ENCODE data around the gene SP3. TPM values are rescaled to one million over a fixed set of nuclear protein-coding genes. Genes with fewer than 3 reads are reported as not detected.
A peak's percentile ranks its signal among the peaks of the same experiment; 100 is the strongest.

The SP3 gene
- total RNA-seq, 1 experiment from 2014 or later: 67.7 TPM

DNA sequence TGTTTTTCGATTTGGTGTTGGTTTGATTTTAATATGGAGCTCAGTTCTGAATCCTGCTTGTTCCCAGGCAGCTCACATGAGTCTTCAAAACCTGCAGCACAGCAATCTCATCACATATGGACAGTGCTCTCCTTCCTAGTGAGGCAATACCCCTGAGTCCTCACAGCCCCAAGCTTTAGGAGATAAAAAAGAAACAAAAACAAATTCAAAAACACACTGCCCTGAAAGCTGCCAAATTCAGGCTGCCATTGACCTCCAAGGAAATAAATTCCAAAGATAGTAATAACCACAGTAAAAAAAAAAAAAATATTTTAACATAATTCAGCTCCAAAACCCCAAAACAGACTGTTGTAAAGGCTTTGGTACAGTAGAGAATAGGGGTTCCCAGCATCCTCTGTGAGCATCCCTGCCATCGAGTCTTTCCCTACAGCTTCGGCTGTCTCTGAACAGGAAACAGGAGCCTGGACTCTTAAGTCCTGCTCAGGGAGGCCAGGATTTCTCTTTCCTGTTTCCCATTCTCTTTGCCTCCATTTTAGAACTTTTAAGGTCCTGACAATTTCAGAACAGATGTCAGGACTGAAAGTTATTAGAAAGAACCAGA is 14.7 kb upstream of the SP3 start:
- DNase-seq (ENCODE audit: low read depth): no peak
- in situ Hi-C loops (cut with HindIII; ENCODE audit: low pct_unique_long_range_greater_than_20kb, low sequenced_read_pairs): no loop called here

DNA sequence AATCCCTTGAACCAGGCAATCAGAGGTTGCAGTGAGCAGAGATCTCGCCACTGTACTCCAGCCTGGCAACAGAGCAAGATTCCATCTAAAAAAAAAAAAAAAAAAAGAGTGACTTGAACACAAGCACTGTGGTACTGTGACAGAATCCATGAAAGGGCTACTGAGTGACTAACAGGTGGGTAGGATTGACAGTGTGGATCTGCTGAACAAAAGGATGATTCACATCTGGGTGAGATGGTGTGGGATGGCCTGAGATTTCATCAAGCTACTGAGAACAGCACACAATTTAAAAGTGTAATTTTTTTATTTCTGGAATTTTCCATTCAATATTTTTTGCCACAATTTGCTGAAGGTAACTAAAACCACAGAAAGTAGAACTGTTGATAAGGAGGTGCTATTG is 13.3 kb upstream of the SP3 start:
- in situ Hi-C loops (cut with HindIII; ENCODE audit: low pct_unique_long_range_greater_than_20kb, low sequenced_read_pairs): no loop called here
- no peak for DNase-seq (ENCODE audit: low read depth)

DNA sequence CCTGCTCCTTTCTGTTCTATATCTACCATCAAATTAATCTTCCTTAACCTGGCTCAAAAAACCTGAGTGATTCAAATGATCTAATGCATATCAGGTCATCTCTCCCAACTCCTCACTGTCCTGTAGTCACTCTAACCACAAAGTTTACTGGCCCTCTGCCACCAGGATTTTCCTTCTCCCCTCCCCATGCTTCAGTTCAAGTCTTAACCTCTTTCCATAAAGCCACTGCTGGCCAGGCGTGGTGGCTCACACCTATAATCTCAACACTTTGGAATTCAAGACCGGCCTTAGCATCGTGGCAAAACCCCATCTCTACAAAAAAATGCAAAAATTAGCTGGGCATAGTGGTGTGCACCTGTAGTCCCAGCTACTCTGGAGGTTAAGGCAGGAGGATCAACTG is 7.5 kb upstream of the SP3 start:
- in situ Hi-C loops (cut with HindIII; ENCODE audit: low pct_unique_long_range_greater_than_20kb, low sequenced_read_pairs): no loop called here
- peak; percentile 89 for DNase-seq (ENCODE audit: low read depth)

DNA sequence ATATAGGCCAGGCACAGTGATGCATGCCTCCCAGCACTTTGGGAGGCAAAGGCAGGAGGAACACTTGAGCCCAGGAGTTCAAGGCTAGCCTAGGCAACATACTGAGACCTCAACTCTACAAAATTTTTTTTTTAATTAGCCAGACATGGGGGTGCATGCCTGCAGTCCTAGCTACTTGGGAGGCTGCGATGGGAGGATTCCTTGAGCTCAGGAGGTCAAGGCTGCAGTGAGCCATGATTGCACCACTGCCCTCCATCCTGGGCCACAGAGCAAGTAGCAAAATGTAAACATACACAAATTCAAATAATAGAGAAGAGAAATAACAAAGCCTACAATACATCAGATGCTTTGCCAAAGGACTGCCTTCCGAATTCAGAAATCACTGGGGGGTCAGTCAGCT is 7.0 kb upstream of the SP3 start:
- peak; percentile 12 for DNase-seq (ENCODE audit: low read depth)
- in situ Hi-C loops (cut with HindIII; ENCODE audit: low pct_unique_long_range_greater_than_20kb, low sequenced_read_pairs): no loop called here

DNA sequence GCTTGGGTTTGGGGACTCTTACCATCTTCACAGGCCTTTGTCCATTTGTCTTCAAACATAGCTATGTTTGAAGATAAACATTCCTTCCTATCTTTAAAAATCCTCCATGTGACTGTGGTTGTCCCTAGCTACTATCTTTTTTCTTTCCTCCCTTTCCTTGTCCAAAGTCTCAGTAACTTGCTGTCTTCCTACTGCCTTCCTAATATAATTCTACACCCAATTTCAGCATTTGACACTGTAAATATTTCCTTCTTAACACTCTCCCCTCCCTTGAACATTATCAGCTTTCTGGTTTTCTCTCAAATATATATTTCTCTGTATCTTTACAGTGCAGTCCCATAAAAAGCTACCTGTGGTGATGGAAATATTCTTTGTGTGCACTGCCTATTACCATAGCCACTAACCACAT is 5.3 kb upstream of the SP3 start:
- in situ Hi-C loops (cut with HindIII; ENCODE audit: low pct_unique_long_range_greater_than_20kb, low sequenced_read_pairs): no loop called here

DNA sequence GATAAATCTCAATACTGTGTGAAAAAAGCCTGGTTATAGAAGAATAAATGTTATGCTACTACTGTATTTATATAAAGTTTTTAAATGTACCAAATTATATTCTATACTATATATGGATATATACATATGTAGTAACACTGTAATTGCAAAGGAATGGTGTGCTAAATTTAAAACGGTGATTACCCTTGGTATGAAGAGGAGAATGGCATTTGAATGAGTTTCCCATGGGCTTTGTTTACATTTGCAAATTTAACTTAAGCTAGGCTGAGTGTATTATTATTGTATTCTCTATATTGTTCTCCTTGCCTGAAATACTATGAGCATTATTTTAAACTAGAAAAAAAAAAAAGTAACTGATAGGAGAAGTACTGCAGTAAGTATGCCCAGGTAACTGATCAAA is 4.7 kb upstream of the SP3 start:
- in situ Hi-C loops (cut with HindIII; ENCODE audit: low pct_unique_long_range_greater_than_20kb, low sequenced_read_pairs): no loop called here

More for the DNA sequence above, 5.3 kb upstream of the SP3 start:
- DNase-seq (ENCODE audit: low read depth): no peak

DNA sequence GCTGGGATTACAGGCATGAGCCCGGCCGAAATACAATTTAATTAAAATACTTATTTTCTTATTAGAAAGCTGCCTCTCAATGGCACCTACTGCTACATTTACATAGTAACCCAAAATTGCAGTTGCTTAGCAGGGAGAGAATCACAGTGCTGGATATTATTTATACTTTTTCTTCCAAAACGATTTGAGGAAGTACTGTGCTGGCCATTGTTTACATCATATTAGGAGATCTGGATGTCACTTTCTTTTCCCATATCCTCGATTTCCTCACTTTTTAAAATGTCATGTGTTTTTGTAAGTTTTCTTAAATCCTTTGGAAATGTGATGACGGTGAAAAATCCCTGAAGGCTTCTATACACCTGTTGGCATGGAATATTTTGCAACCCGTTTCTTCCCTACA is 3.4 kb upstream of the SP3 start:
- no peak for DNase-seq (ENCODE audit: low read depth)
- in situ Hi-C loops (cut with HindIII; ENCODE audit: low pct_unique_long_range_greater_than_20kb, low sequenced_read_pairs): no loop called here

More for the DNA sequence above, 4.7 kb upstream of the SP3 start:
- DNase-seq (ENCODE audit: low read depth): no peak

DNA sequence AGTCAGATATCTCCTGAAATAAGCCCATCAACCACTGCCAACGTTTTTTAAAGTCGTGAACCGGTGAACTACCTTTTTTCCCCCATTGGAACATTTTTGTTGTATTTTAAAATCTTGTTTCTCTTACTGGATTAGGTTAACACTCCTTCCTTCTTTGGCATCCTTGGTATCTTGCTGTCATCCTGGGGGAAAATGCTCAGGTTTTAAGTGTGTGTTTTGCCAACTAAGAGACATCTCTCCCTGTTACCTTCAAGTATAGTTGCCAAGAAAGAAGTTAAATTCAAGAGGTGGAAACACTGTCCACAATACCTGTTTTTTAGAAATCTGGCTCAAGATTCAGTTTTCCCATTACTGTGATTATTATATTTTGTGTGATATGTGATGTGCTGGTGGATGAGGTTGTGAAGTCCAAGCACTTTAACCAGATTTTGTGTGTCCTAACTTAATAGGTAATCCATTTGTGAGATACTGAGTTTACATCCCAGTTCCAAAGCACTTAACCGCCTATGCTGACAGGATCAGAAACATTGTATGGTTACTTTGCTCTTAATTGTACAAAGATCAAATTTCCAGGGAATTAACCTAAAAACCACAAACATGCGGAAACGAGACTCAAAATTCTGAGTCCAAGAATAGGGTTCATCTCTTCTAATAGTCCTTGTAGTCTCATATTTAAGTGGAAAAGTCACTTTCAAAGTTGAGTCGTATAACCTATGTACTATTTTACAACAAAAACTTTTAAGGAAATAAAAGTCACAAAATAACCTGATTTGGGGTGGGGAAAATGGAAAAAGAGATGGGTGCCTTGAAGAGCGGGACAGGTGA is 1.3 kb upstream of the SP3 start:
- DNase-seq (ENCODE audit: low read depth): peak; percentile 89
- in situ Hi-C loops (cut with HindIII; ENCODE audit: low pct_unique_long_range_greater_than_20kb, low sequenced_read_pairs): no loop called here

DNA sequence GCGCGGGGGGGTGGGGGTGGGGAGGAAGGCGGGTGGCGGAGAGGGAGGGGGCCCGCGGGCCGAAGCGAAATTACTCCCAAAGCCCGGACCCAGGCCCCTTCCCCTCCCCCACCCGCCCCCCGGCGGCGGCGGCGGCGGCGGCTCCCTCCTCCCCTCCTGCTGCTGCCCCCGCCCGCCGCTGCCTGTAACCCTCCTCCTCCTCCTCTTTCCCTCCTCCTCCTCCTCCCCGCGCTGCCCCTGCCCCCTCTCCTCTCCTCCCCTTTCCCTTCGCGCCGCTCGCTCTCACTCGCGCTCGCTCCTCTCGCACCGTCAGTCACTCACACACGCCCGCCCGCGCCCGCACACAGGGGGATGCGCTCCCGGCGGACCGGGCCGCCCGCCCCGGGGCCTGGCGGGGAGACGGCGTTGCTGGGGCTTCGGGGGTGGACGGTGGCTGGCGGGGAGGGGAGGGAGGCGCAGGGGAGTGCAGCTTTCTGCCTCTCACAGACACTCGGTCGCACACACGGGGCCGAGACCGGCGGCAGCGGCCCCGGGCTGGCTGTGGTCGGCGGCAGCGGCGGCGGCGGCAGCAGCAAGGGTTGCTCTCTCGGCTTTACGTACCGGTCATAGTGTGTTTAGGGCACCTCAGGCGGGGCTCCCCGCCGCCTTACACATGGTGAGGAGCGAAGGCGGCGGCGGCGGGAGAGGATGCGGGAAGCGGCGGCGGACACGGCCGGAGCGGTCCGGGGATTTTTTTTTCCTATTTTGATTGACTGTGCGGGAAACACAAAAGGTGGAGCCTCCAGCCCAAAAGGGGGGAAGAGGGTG is 405 bp downstream of the SP3 start:
- peak; percentile 80 for DNase-seq (ENCODE audit: low read depth)
- in situ Hi-C loops (cut with HindIII; ENCODE audit: low pct_unique_long_range_greater_than_20kb, low sequenced_read_pairs): no loop called here

DNA sequence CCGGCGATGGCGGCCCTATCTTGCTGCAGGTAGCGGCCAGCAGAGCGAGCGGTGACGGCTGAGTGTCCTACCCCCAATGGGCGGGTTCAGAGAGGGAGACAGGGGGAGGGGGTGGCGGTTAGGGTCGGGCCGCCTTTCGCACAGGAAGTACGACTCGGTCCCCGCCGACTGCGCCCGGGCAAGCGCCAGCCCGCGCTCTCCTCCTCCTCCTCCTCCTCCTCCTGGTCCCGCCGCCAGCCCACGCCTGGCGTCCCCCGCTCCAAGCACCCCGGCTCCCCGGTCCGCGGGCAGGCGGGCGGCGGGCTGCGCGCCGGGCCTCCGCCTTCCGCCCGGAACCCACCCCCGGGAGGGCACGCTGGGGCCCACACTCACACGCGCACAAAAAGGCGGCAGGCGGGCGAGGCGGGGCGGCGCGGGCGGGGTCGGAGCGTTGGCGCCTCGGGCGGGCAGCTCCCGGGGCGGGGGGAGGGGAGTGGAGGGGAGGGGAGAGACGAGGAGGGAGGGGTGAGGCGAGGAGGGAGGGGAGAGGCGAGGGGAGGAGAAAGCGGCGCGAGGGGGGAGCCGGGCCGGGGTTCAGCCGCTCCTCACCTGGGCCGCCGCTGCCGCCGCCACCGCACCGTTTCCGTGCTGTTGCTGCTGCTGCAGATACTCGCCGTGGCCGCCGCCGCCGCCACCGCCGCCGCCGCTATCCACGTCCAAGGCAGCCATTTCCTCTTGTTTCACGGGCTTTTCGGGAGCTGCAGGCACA is 1.2 kb downstream of the SP3 start:
- in situ Hi-C loops (cut with HindIII; ENCODE audit: low pct_unique_long_range_greater_than_20kb, low sequenced_read_pairs): no loop called here
- peak; percentile 96 for DNase-seq (ENCODE audit: low read depth)

DNA sequence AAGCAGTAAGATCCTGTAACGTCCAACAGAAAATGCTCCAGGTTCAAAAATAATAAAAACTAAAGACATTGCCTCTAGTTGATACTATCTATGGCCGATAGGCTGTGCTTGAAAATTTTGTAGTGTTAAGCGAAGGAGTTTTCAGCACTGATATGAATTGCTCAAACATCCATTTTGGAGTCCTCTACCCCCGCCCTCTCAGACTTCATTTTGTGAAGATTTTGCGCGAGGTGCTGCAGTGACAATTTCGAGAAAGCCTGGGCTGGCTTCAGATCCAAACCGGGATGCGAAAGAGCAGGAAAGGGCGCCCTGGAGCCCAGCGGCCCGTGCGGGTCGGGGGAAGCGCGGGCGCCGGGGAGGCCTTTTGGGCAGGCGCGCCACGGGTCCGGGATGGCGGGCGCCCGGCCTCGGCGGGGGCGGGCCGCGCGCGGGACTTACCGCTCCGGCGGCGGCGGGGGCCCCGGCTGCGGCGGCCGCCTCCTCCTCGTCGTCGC is 1.8 kb downstream of the SP3 start:
- DNase-seq (ENCODE audit: low read depth): peak; percentile 63
- in situ Hi-C loops (cut with HindIII; ENCODE audit: low pct_unique_long_range_greater_than_20kb, low sequenced_read_pairs): no loop called here

DNA sequence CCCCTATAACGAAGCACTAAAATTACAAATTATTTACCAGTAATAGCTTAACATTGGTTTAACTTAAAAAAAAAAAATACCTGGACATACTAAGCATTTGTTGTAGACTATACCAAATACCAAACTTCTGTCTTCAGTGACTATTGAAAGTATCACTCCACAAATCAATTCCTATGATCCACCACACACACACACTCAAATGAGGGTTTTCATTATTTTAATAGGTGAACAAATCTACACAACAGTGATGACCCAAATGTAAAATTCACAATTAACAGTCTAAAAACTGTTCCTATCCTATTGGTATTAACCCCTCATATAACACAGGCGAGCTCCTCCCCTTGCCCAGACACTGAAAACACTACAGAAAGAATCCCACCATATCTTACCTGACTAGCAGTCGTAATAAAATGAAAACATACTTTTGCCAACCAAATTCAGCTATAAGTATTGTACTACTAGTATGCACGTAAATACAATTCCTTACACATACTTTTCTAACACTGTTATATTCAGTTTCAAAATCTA is 2.5 kb downstream of the SP3 start:
- no peak for DNase-seq (ENCODE audit: low read depth)
- in situ Hi-C loops (cut with HindIII; ENCODE audit: low pct_unique_long_range_greater_than_20kb, low sequenced_read_pairs): no loop called here

DNA sequence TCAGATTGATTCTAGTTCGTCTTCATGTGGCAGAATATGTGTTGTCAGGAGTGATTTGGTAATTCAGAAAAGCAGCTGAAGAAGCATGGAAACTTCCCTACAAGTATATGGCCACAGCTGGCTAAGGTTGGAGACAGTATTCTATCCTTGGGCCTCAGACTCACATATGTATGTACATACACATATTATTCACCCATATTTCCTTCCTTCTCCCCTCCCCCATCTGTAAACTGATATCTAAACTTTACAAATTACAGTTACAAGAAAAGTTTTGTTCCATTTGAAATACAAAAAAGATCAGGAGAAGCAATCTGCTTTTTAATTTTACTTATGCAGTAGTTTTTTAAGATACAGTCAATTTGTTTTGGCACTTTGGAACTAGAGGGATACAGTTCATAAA is 3.1 kb downstream of the SP3 start:
- in situ Hi-C loops (cut with HindIII; ENCODE audit: low pct_unique_long_range_greater_than_20kb, low sequenced_read_pairs): no loop called here
- DNase-seq (ENCODE audit: low read depth): no peak

DNA sequence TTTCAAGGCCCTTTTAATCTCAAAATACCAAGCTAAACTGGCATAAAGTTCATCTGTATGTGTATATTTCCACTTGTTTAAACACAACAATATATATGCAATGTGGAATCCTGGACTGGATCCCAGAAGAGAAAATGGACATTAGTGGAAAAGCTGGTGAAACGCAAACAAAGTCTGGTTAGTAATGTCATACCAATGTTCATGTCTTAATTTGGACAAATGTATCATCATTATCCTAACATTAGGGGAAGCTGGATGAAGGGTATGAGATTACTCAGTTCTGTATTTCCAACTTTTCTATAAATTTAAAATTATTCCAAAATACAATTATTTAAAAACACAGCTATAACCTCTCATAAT is 3.8 kb downstream of the SP3 start:
- in situ Hi-C loops (cut with HindIII; ENCODE audit: low pct_unique_long_range_greater_than_20kb, low sequenced_read_pairs): no loop called here
- DNase-seq (ENCODE audit: low read depth): no peak

DNA sequence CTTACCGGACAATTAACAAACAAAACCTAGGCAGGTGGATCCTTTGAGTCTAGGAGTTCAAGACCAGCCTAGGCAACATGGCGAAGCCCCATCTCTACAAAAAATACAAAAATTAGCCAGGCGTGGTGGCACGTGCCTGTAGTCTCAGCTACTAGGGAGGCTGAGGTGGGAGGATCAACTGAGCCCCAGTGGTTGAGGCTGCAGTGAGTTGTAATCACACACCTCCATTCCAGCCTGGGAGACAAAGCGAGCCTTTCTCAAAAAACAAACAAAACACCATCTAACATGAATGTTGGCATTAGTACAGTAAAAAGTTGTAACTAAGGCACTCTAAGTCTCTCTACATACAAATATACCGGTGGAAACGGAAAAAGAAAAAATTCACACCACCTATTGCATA is 5.3 kb downstream of the SP3 start:
- DNase-seq (ENCODE audit: low read depth): no peak
- in situ Hi-C loops (cut with HindIII; ENCODE audit: low pct_unique_long_range_greater_than_20kb, low sequenced_read_pairs): no loop called here

DNA sequence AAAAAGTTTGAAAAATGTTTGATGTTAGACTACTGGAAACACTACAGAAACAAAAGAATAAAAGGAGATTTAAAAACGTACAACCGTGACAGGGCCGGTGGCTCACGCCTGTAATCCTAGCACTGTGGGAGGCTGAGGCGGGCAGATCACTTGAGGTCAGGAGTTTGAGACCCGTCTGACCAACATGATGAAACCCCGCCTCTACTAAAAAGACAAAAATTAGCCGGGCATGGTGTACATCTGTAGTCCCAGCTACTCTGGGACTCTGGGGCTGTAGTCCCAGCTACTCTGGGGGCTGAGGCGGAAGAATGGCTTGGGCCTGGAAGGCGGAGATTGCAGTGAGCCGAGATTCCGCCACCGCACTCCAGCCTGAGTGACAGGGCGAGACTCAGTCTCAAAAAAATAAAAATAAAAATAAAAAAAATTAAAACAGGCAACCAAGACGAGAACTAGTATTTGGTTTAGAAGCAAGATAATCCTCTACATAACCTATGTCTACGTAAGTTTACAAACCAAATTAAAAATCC is 5.8 kb downstream of the SP3 start:
- DNase-seq (ENCODE audit: low read depth): no peak
- in situ Hi-C loops (cut with HindIII; ENCODE audit: low pct_unique_long_range_greater_than_20kb, low sequenced_read_pairs): no loop called here

DNA sequence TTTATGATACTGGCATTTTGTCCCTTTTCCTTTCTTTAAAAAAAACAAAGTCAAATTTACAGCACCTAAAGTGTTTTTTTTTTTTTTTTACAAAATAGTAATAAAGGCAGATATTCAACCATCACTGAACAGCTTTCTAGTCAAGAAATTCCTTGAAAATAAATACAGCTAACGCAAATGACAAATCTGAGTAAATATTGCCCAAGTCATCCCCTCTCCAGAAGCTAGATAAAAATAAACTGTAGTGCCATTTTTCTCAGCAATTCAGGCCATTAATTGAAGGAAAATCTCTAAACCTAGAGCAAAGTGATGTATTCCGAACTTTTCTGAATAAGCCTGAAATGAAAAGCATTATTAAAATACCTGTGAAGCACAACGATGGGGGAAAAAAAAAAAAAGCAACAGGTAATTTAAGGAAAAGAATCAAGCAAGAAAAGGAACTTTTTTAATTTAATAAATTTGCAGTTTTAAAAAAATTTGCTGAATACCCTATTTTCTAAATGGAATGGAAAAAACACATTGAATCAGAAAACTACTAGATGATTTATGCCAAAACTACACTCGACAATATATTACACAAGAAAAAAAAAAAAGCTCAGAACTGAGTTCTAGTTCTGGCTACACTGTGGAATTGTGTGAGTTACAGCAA is 6.9 kb downstream of the SP3 start:
- in situ Hi-C loops (cut with HindIII; ENCODE audit: low pct_unique_long_range_greater_than_20kb, low sequenced_read_pairs): no loop called here
- DNase-seq (ENCODE audit: low read depth): no peak

DNA sequence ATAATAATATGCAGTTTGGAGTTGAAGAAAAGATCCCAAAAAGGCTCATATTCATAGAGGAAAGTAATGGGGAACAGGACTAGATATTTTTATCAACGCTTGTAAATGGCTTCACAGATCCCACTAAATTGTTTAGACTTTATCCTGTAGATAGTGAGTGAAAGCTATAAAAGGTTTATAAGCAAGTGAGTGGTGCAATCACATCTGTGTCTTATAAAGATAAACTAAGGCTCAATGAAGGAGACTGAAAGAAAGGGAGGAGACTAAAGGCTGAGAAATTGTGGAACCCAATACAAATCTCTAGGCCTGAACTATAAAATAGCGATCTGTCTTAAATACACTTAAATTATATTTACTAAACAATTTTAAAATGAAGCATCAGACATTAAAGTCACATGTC is 7.7 kb downstream of the SP3 start:
- in situ Hi-C loops (cut with HindIII; ENCODE audit: low pct_unique_long_range_greater_than_20kb, low sequenced_read_pairs): no loop called here
- no peak for DNase-seq (ENCODE audit: low read depth)

All from Caki2 (cell line).